Mucosa of descending colon (tissue), 3 donors: ENCODE results near the gene PIEZO2. TPM values are rescaled to one million over a fixed set of nuclear protein-coding genes. Genes with fewer than 3 reads are reported as not detected.

Experiments used
- ATAC-seq: fragments of 200-7000 bp; cut with Tn5 transposase; one replicate; pipeline ENCODE4 v1.9.1; 2020; ENCODE audit warnings: mild to moderate bottlenecking, moderate library complexity
- DNase-seq, 3 donors: peaks; one replicate each; pipeline ENCODE4 v3.0.0-alpha.2; 2020
- H3K36me3 ChIP-seq: fragments of 200-600 bp; one replicate; pipeline ENCODE4 v1.8.0; 2021; ENCODE audit warnings: low read depth, mild to moderate bottlenecking
- H3K4me1 ChIP-seq: fragments of 200-600 bp; one replicate; pipeline ENCODE4 v1.8.0; 2021; ENCODE audit warnings: low read depth, mild to moderate bottlenecking
- H3K4me3 ChIP-seq: fragments of 200-600 bp; one replicate; pipeline ENCODE4 v1.8.0; 2021; ENCODE audit warnings: mild to moderate bottlenecking
- H3K9me3 ChIP-seq: fragments of 200-600 bp; one replicate; pipeline ENCODE4 v1.8.0; 2021; ENCODE audit warnings: mild to moderate bottlenecking
- CTCF ChIP-seq: fragments of 200-600 bp; IDR thresholded peaks from one replicate; pipeline ENCODE4 v1.8.0; 2022; ENCODE audit warnings: antibody characterized with exemption, mild to moderate bottlenecking
- intact Hi-C, 2 donors: fragments of 100-400 bp; cut with DNase I in 1 of 2; cut with micrococcal nuclease in 1 of 2; formaldehyde crosslinking; loops; one replicate each; pipeline versions ENCODE4 v1.11.0 to v1.11.1; 2022; cut with DNase I, micrococcal nuclease
- total RNA-seq, 3 donors: library from RNA; stranded (reverse); fragmentation: NEBNext Ultra II Directional in 2 of 3; extraction: Animal tissue kit (Norgen Biotek cat#: 25700) in 2 of 3; gene quantifications; one replicate each; pipeline versions ENCODE4 v1.2.1 to v1.2.4, GENCODE V29; 2021 to 2023
- donor health status: DM: no; HTN: no; CAD: no; lungs with moderate emphysema.
- donor health status: DM: no; HTN: no; CAD: no.
- donor health status: DM: no; HTN: yes; CAD: no.

Gene PIEZO2
- total RNA-seq, 3 donors from 2014 or later: 1.0 to 18.9 (median 1.4) TPM

GRCh38 chr18:10814336-10814735 is 335.0 kb downstream of the PIEZO2 start:
- Histone ChIP-seq H3K36me3 (no peaks in the 10 kb centered on the region), H3K4me1 (no peaks in the 10 kb centered on the region), H3K9me3 (no peaks in the 10 kb centered on the region), H3K4me3 (no peak overlapping the region)
- no peak for ATAC-seq
- intact Hi-C loops: no loop called here
- DNase-seq: no peak
- TF ChIP-seq CTCF: no peak

GRCh38 chr18:10805587-10806118 is 343.7 kb downstream of the PIEZO2 start:
- Histone ChIP-seq H3K4me3 (no peak overlapping the region), H3K36me3 (peaks cover 2% of the 10 kb centered on the region), H3K9me3 (no peaks in the 10 kb centered on the region), H3K4me1 (no peaks in the 10 kb centered on the region)
- TF ChIP-seq CTCF: no peak
- ATAC-seq (no peak), DNase-seq (no peak)
- intact Hi-C loops: no loop called here

- no peaks in the 10 kb centered on the region for H3K9me3 ChIP-seq
- no peaks in the 10 kb centered on the region for H3K4me1 ChIP-seq
- peaks cover 2% of the 10 kb centered on the region for H3K36me3 ChIP-seq
- ATAC-seq (no peak), DNase-seq (no peak)
- intact Hi-C loops: no loop called here
- H3K4me3 ChIP-seq: no peak overlapping the region
- TF ChIP-seq CTCF: no peak
These were observed 345.2 kb downstream of the PIEZO2 start for GRCh38 chr18:10804126-10804525.

GRCh38 chr18:10798727-10799550 is 350.4 kb downstream of the PIEZO2 start:
- TF ChIP-seq CTCF: no peak
- H3K9me3 ChIP-seq: no peaks in the 10 kb centered on the region
- no peaks in the 10 kb centered on the region for H3K36me3 ChIP-seq
- no peak for ATAC-seq
- intact Hi-C loops: no loop called here
- DNase-seq: no peak
- no peaks in the 10 kb centered on the region for H3K4me1 ChIP-seq
- H3K4me3 ChIP-seq: no peak overlapping the region

- Histone ChIP-seq H3K36me3 (no peaks in the 10 kb centered on the region), H3K4me3 (no peak overlapping the region), H3K4me1 (no peaks in the 10 kb centered on the region), H3K9me3 (no peaks in the 10 kb centered on the region)
- intact Hi-C loops: no loop called here
- TF ChIP-seq CTCF: no peak
- ATAC-seq (no peak), DNase-seq (no peak)
These were observed 351.5 kb downstream of the PIEZO2 start for GRCh38 chr18:10797896-10798295.
